IMR-90 (cell line): ENCODE measurements around the gene AMACR. TPM values are rescaled to one million over a fixed set of nuclear protein-coding genes. Genes with fewer than 3 reads are reported as not detected.
"Not testable (repeated sequence)": the region's sequence is repeated elsewhere in the genome, so short reads cannot be mapped to it uniquely, and the experiment has no call there.

ENCODE experiments used
- ATAC-seq: fragments of 200-7000 bp; cut with Tn5 transposase; 2 replicates; pipeline ENCODE4 v1.9.1; 2020; ENCODE audit warnings: low read depth, mild to moderate bottlenecking, moderate library complexity
- BruUV-seq: library from RNA; stranded (reverse); fragments of 400-500 nt; replicated peaks from 2 replicates; lab custom pipeline; 2021; lab: Mats Ljungman, UMichigan
- CTCF ChIA-PET: fragments of 300-600 bp; formaldehyde crosslinking; extraction: SDS; loops from one replicate; lab custom pipeline; 2021; ENCODE audit warnings: antibody characterized with exemption; lab: Yijun Ruan, JAX
- POLR2A ChIA-PET: fragments of 300-600 bp; sonication (Branson Sonifier 250); formaldehyde crosslinking; loops from one replicate; lab custom pipeline; 2022; ENCODE audit warnings: antibody characterized with exemption; ENCODE audit not compliant: unreplicated experiment; lab: Charles Lee
- DNase-seq: peaks from one replicate; pipeline ENCODE4 v3.0.0; 2013
- H2AFZ ChIP-seq: replicated peaks from 2 replicates; pipeline ENCODE3; 2013; ENCODE audit warnings: low read length, mild to moderate bottlenecking; ENCODE audit not compliant: poor library complexity
- H2AK5ac ChIP-seq: 2 replicates; pipeline ENCODE4 v1.6.1; 2013; ENCODE audit warnings: low read depth, low read length, inconsistent platforms
- H2AK9ac ChIP-seq: replicated peaks from 2 replicates; pipeline ENCODE3; 2013; ENCODE audit warnings: mild to moderate bottlenecking, low read depth, low read length, moderate library complexity; ENCODE audit not compliant: poor library complexity
- H2BK120ac ChIP-seq: 2 replicates; pipeline ENCODE4 v1.6.1; 2013; ENCODE audit warnings: low read depth, low read length, inconsistent platforms
- H2BK15ac ChIP-seq: 3 replicates; pipeline ENCODE4 v1.6.1; 2013; ENCODE audit warnings: low read depth, low read length, inconsistent platforms
- H2BK20ac ChIP-seq: 2 replicates; pipeline ENCODE4 v1.6.1; 2013; ENCODE audit warnings: low read depth, mild to moderate bottlenecking, inconsistent platforms, low read length, moderate library complexity
- H2BK5ac ChIP-seq: 2 replicates; pipeline ENCODE4 v1.6.1; 2013; ENCODE audit warnings: mild to moderate bottlenecking, low read depth, low read length, inconsistent platforms; ENCODE audit not compliant: poor library complexity, severe bottlenecking
- H3K14ac ChIP-seq: replicated peaks from 2 replicates; pipeline ENCODE4 v1.6.1; 2013; ENCODE audit warnings: low read depth, low read length, inconsistent platforms
- H3K18ac ChIP-seq: 2 replicates; pipeline ENCODE4 v1.6.1; 2013; ENCODE audit warnings: low read depth, low read length, control low read depth
- H3K23ac ChIP-seq: 2 replicates; pipeline ENCODE4 v1.6.1; 2013; ENCODE audit warnings: low read depth, low read length, inconsistent platforms
- H3K27ac ChIP-seq: 2 replicates; pipeline ENCODE4 v1.5.1; 2013; ENCODE audit warnings: mild to moderate bottlenecking, control low read depth, low read length; ENCODE audit not compliant: insufficient read depth
- H3K27me3 ChIP-seq: 2 replicates; pipeline ENCODE4 v1.6.1; 2013; ENCODE audit warnings: low read length; ENCODE audit not compliant: control insufficient read depth, insufficient read depth
- H3K36me3 ChIP-seq: 2 replicates; pipeline ENCODE4 v1.6.1; 2013; ENCODE audit warnings: low read length, mixed read lengths; ENCODE audit not compliant: control insufficient read depth, insufficient read depth
- H3K4ac ChIP-seq: 2 replicates; pipeline ENCODE4 v1.6.1; 2013; ENCODE audit warnings: low read depth, low read length, inconsistent platforms
- H3K4me1 ChIP-seq: 2 replicates; pipeline ENCODE4 v1.6.1; 2013; ENCODE audit warnings: low read length, mixed read lengths; ENCODE audit not compliant: control insufficient read depth, insufficient read depth
- H3K4me2 ChIP-seq: 2 replicates; pipeline ENCODE4 v1.6.1; 2013; ENCODE audit warnings: low read depth, mild to moderate bottlenecking, control low read depth, low read length, moderate library complexity
- H3K4me3 ChIP-seq: 2 replicates; pipeline ENCODE4 v1.5.1; 2013; ENCODE audit warnings: low read depth, mild to moderate bottlenecking, control low read depth, low read length, moderate library complexity; ENCODE audit not compliant: insufficient read depth
- H3K56ac ChIP-seq: 2 replicates; pipeline ENCODE4 v1.6.1; 2013; ENCODE audit warnings: low read length, inconsistent platforms; ENCODE audit not compliant: insufficient read depth; ENCODE audit errors: extremely low read depth
- H3K79me1 ChIP-seq, 2 experiments: 2 replicates each; pipeline ENCODE4 v1.6.1; 2013; ENCODE audit warnings: low read length in 2 of 2, inconsistent platforms in 1 of 2, low read depth in 1 of 2
- H3K9ac ChIP-seq: 2 replicates; pipeline ENCODE4 v1.6.1; 2013; ENCODE audit warnings: low read depth, low read length, control low read depth
- H3K9me1 ChIP-seq: 2 replicates; pipeline ENCODE4 v1.6.1; 2013; ENCODE audit warnings: low read length, inconsistent platforms; ENCODE audit not compliant: insufficient read depth
- H3K9me3 ChIP-seq: 2 replicates; pipeline ENCODE4 v1.6.1; 2013; ENCODE audit warnings: low read length; ENCODE audit not compliant: control insufficient read depth, insufficient read depth
- H4K20me1 ChIP-seq: 2 replicates; pipeline ENCODE4 v1.6.1; 2013; ENCODE audit warnings: low read length, inconsistent platforms; ENCODE audit not compliant: insufficient read depth
- H4K5ac ChIP-seq: 2 replicates; pipeline ENCODE4 v1.6.1; 2013; ENCODE audit warnings: mild to moderate bottlenecking, low read depth, low read length, control low read depth
- H4K8ac ChIP-seq, 2 experiments: 2 replicates each; pipeline ENCODE4 v1.6.1; 2013; ENCODE audit warnings: low read depth in 2 of 2, low read length in 2 of 2, control low read depth in 1 of 2, inconsistent platforms in 1 of 2
- H4K91ac ChIP-seq: 2 replicates; pipeline ENCODE4 v1.6.1; 2013; ENCODE audit warnings: low read depth, low read length, inconsistent platforms; ENCODE audit not compliant: insufficient read depth
- BHLHE40 ChIP-seq: fragments of 150-350 bp; IDR thresholded peaks from 2 replicates; pipeline ENCODE4 v1.6.1; 2016; ENCODE audit warnings: mild to moderate bottlenecking, low read depth, low read length
- CEBPB ChIP-seq: IDR thresholded peaks from 2 replicates; pipeline ENCODE4 v1.6.1; 2012; ENCODE audit warnings: low read depth, low read length, improper control_type of control experiment
- NFE2L2 ChIP-seq: fragments of 150-350 bp; IDR thresholded peaks from 2 replicates; pipeline ENCODE4 v1.6.1; 2016; ENCODE audit warnings: low read depth, mild to moderate bottlenecking, low read length
- POLR2A ChIP-seq: IDR thresholded peaks from 2 replicates; pipeline ENCODE4 v1.6.1; 2012; ENCODE audit warnings: mild to moderate bottlenecking, low read depth, low read length
- SMC3 ChIP-seq: fragments of 150-350 bp; IDR thresholded peaks from 2 replicates; pipeline ENCODE4 v1.6.1; 2016; ENCODE audit warnings: low read depth, mild to moderate bottlenecking, antibody characterized with exemption, low read length, moderate library complexity
- WGBS, 2 experiments: methylation state at CpG; one replicate each; pipeline versions ENCODE4 v1.1.5 to v1.1.7; 2013; ENCODE audit warnings: missing lambda C conversion rate in 2 of 2; ENCODE audit not compliant: insufficient read length in 1 of 2; ENCODE audit errors: extremely low coverage in 2 of 2; 5-methylcytosine and 5-hydroxymethylcytosine counted together
- dilution Hi-C: fragments of 300-500 bp; cut with HindIII; formaldehyde crosslinking; loops from one replicate; pipeline ENCODE4 v1.14.3; 2018; ENCODE audit warnings: low sequenced_read_pairs; ENCODE audit not compliant: unreplicated experiment
- in situ Hi-C: fragments of 300-500 bp; cut with MboI; formaldehyde crosslinking; loops from 3 replicates; pipeline ENCODE4 v1.14.3; 2019; ENCODE audit warnings: low sequenced_read_pairs, inconsistent platforms, mixed read lengths
- intact Hi-C: fragments of 100-400 bp; cut with micrococcal nuclease; formaldehyde crosslinking; loops from 2 replicates; pipeline ENCODE4 v1.10.0; 2022
- polyA plus RNA-seq, 3 experiments: library from polyadenylated mRNA; depleted of rRNA; stranded (reverse); fragments of >200 nt; gene quantifications; 2 replicates each; pipeline ENCODE4 v1.2.3, GENCODE V29; 2012; ENCODE audit warnings: low replicate concordance in 1 of 3
- total RNA-seq: library from RNA; depleted of rRNA; stranded (reverse); fragments of >200 nt; gene quantifications from 2 replicates; pipeline ENCODE4 v1.2.3, GENCODE V29; 2012

AMACR gene
- total and polyA plus RNA-seq, 2 of the 4 experiments (the other 2 are of a cell fraction): 8.2 to 12.9 TPM

GRCh38 chr5:34011536-34011935, 3.7 kb upstream of the AMACR start:
- peaks cover 8 to 10% of the 10 kb centered on the region in 2 experiments; a peak in 3 of 4 replicates for H3K79me1 ChIP-seq
- BruUV-seq: no TSS peak
- no peak overlapping the region for H2AK5ac ChIP-seq
- POLR2A ChIA-PET: no interaction called here
- H3K4ac ChIP-seq: no peak overlapping the region
- H3K4me1 ChIP-seq: peaks cover 4% of the 10 kb centered on the region
- H2BK5ac ChIP-seq: no peak overlapping the region
- H4K8ac ChIP-seq: no peak overlapping the region
- no peak overlapping the region for H2AFZ ChIP-seq
- no peak overlapping the region for H3K14ac ChIP-seq
- dilution Hi-C loops (no loop called here), intact Hi-C loops (no loop called here), in situ Hi-C loops (no loop called here)
- WGBS, 2 experiments: no CpG with 5 or more reads among the region's 4 CpGs
- no peak overlapping the region for H3K27ac ChIP-seq
- DNase-seq (peak; percentile 12), ATAC-seq (no peak)
- H2BK20ac ChIP-seq: no peak overlapping the region
- H3K9ac ChIP-seq: no peak overlapping the region
- H2AK9ac ChIP-seq: no peak overlapping the region
- H3K36me3 ChIP-seq: no peaks in the 10 kb centered on the region
- H3K27me3 ChIP-seq: no peaks in the 10 kb centered on the region
- no peak overlapping the region for H3K4me3 ChIP-seq
- no peak overlapping the region for H3K56ac ChIP-seq
- H3K18ac ChIP-seq: no peak overlapping the region
- H2BK15ac ChIP-seq: no peak overlapping the region
- no peaks in the 10 kb centered on the region for H3K9me3 ChIP-seq
- peaks cover 3% of the 10 kb centered on the region; the same call in 1 of the 2 replicates for H3K9me1 ChIP-seq
- no peak overlapping the region for H3K23ac ChIP-seq
- no peak overlapping the region for H4K91ac ChIP-seq
- TF ChIP-seq NFE2L2 (no peak), POLR2A (no peak), SMC3 (no peak), BHLHE40 (no peak), CEBPB (no peak)
- no peaks in the 10 kb centered on the region for H4K20me1 ChIP-seq
- H2BK120ac ChIP-seq: no peak overlapping the region
- H4K5ac ChIP-seq: no peak overlapping the region
- H3K4me2 ChIP-seq: no peak overlapping the region
- CTCF ChIA-PET: interaction anchor here (0.6 kb wide), 1 partner anchor 821 kb away, joined by 6 read pairs; no protein-coding TSS in a partner anchor

DNA sequence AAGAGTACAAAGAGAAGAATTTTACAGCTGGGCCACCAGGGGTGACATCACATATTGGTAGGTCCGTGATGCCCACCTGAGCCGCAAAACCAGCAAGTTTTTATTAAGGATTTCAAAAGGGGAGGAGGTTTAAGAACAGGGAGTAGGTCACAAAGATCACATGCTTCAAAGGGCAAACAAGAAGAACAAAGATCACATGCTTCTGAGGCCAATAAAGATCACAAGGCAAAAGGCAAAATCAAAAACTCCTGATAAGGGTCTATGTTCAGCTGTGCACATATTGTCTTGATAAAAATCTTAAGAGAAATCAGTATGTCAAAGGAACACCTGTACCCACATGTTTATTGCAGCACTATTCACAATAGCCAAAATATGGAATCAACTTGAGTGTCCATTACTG, 2.3 kb upstream of the AMACR start:
- H2BK120ac ChIP-seq, H4K8ac ChIP-seq, H2BK15ac ChIP-seq, H3K36me3 ChIP-seq, H3K27me3 ChIP-seq, H3K23ac ChIP-seq, H2AK9ac ChIP-seq, H3K4me3 ChIP-seq, intact Hi-C loops, ATAC-seq, H2AK5ac ChIP-seq, H3K18ac ChIP-seq, H3K4ac ChIP-seq, H3K9ac ChIP-seq, H2BK20ac ChIP-seq, CTCF ChIA-PET, H3K4me2 ChIP-seq, H4K20me1 ChIP-seq, POLR2A ChIA-PET, H4K91ac ChIP-seq, in situ Hi-C loops, H3K9me3 ChIP-seq, H2BK5ac ChIP-seq, DNase-seq, H3K14ac ChIP-seq, dilution Hi-C loops, BruUV-seq, H3K56ac ChIP-seq, H4K5ac ChIP-seq, H3K9me1 ChIP-seq, H2AFZ ChIP-seq, H3K4me1 ChIP-seq, H3K27ac ChIP-seq: not testable (repeated sequence)
- no CpG with 5 or more reads among the region's 2 CpGs for WGBS, 2 experiments
- peaks cover 12 to 16% of the 10 kb centered on the region in 2 experiments; a peak in 3 of 4 replicates for H3K79me1 ChIP-seq
